H1 (cell line): ENCODE data around the gene RBP5. TPM values are rescaled to one million over a fixed set of nuclear protein-coding genes. Genes with fewer than 3 reads are reported as not detected.

ENCODE experiments used
- CTCF ChIA-PET: fragments of 300-600 bp; sonication (Branson Sonifier 250); formaldehyde crosslinking; loops from one replicate; lab custom pipeline; 2021; ENCODE audit not compliant: partially characterized antibody; lab: Charles Lee
- POLR2A ChIA-PET: fragments of 300-600 bp; sonication (Branson Sonifier 250); formaldehyde crosslinking; loops from one replicate; lab custom pipeline; 2021; ENCODE audit warnings: inconsistent platforms; ENCODE audit not compliant: partially characterized antibody; lab: Charles Lee
- DNase-seq, 2 experiments: peaks; one replicate each; pipeline versions ENCODE4 v3.0.0 to v3.0.0-alpha.2; 2010 to 2022; ENCODE audit warnings: low spot score in 2 of 2, low read depth in 1 of 2, mixed read lengths in 1 of 2
- FAIRE-seq: peaks from 2 replicates; lab custom pipeline; 2011; peaks lifted over from hg19 to GRCh38; lab: Jason Lieb, UNC
- H2AFZ ChIP-seq: 2 replicates; pipeline ENCODE4 v1.8.1; 2012; ENCODE audit warnings: low read length, inconsistent platforms
- H2AK5ac ChIP-seq: 2 replicates; pipeline ENCODE4 v1.6.1; 2013; ENCODE audit warnings: low read depth, low read length
- H2BK120ac ChIP-seq: replicated peaks from 2 replicates; pipeline ENCODE3; 2013; ENCODE audit warnings: low read depth, low read length, inconsistent platforms
- H2BK12ac ChIP-seq: 2 replicates; pipeline ENCODE4 v1.6.1; 2013; ENCODE audit warnings: low read depth, low read length
- H2BK15ac ChIP-seq: 2 replicates; pipeline ENCODE4 v1.6.1; 2013; ENCODE audit warnings: low read length
- H2BK20ac ChIP-seq: 2 replicates; pipeline ENCODE4 v1.6.1; 2013; ENCODE audit warnings: low read length
- H2BK5ac ChIP-seq: 2 replicates; pipeline ENCODE4 v1.6.1; 2013; ENCODE audit warnings: low read depth, low read length
- H3K14ac ChIP-seq: 2 replicates; pipeline ENCODE4 v1.6.1; 2013; ENCODE audit warnings: inconsistent platforms; ENCODE audit not compliant: insufficient read length
- H3K18ac ChIP-seq: 2 replicates; pipeline ENCODE4 v1.6.1; 2013; ENCODE audit warnings: low read length; ENCODE audit errors: extremely low read depth
- H3K23ac ChIP-seq: 2 replicates; pipeline ENCODE4 v1.6.1; 2013; ENCODE audit warnings: inconsistent platforms; ENCODE audit not compliant: insufficient read length
- H3K23me2 ChIP-seq: 2 replicates; pipeline ENCODE4 v1.6.1; 2013; ENCODE audit warnings: low read depth, low read length
- H3K27ac ChIP-seq: 2 replicates; pipeline ENCODE4 v1.6.1; 2011; ENCODE audit warnings: low read depth, low read length, inconsistent platforms
- H3K27me3 ChIP-seq, 4 experiments: replicated peaks in 1 of 4; 1 replicate in 1 of 4; 2 replicates in 3 of 4; pipeline versions ENCODE4 v1.6.1 to v1.8.1; 2011 to 2013; ENCODE audit warnings: low read length in 3 of 4, mild to moderate bottlenecking in 3 of 4, inconsistent platforms in 2 of 4, mixed read lengths in 2 of 4, moderate library complexity in 1 of 4; ENCODE audit not compliant: control insufficient read depth in 3 of 4, insufficient read depth in 3 of 4; ENCODE audit errors: extremely low read depth in 1 of 4
- H3K36me3 ChIP-seq, 4 experiments: 2 replicates each; pipeline versions ENCODE4 v1.6.1 to v1.8.1; 2011 to 2013; ENCODE audit warnings: mild to moderate bottlenecking in 4 of 4, low read length in 3 of 4, moderate library complexity in 2 of 4, control low read depth in 1 of 4, inconsistent platforms in 1 of 4; ENCODE audit not compliant: insufficient read depth in 4 of 4, control insufficient read depth in 2 of 4
- H3K4ac ChIP-seq: replicated peaks from 2 replicates; pipeline ENCODE3; 2013; ENCODE audit warnings: low read length, low read depth, mixed read lengths, inconsistent platforms; ENCODE audit not compliant: insufficient read length
- H3K4me1 ChIP-seq, 4 experiments: replicated peaks in 1 of 4; 1 replicate in 1 of 4; 2 replicates in 3 of 4; pipeline versions ENCODE4 v1.6.1 to v1.8.1; 2011 to 2013; ENCODE audit warnings: low read length in 3 of 4, inconsistent platforms in 2 of 4, mixed read lengths in 1 of 4; ENCODE audit not compliant: insufficient read depth in 4 of 4, control insufficient read depth in 3 of 4
- H3K4me2 ChIP-seq, 2 experiments: 2 replicates each; pipeline versions ENCODE4 v1.6.1 to v1.8.1; 2011 to 2013; ENCODE audit warnings: low read depth in 2 of 2, low read length in 2 of 2, control low read depth in 1 of 2, inconsistent platforms in 1 of 2, mild to moderate bottlenecking in 1 of 2; ENCODE audit not compliant: insufficient read depth in 1 of 2
- H3K4me3 ChIP-seq, 4 experiments: fragments of 200-600, 300-600 bp in 1 of 4; sonication (generic), shearing (Covaris generic), sonication (Bioruptor Twin) in 1 of 4; 2 replicates each; pipeline versions ENCODE4 v1.5.1 to v1.8.1; 2011 to 2016; ENCODE audit warnings: low read length in 4 of 4, low read depth in 3 of 4, control low read depth in 2 of 4, inconsistent platforms in 2 of 4, mild to moderate bottlenecking in 2 of 4, mixed read lengths in 1 of 4, moderate library complexity in 1 of 4; ENCODE audit not compliant: insufficient read depth in 2 of 4; ENCODE audit errors: extremely low read depth in 1 of 4
- H3K56ac ChIP-seq: replicated peaks from 2 replicates; pipeline ENCODE3; 2013; ENCODE audit warnings: low read depth, mild to moderate bottlenecking, mixed read lengths, low read length, inconsistent platforms; ENCODE audit not compliant: insufficient read length
- H3K79me1 ChIP-seq: 2 replicates; pipeline ENCODE4 v1.6.1; 2013; ENCODE audit warnings: low read depth, low read length, control low read depth
- H3K79me2 ChIP-seq, 2 experiments: 2 replicates each; pipeline versions ENCODE4 v1.6.1 to v1.8.1; 2012 to 2013; ENCODE audit warnings: low read length in 2 of 2, mild to moderate bottlenecking in 2 of 2, inconsistent platforms in 1 of 2; ENCODE audit not compliant: insufficient read depth in 2 of 2, control insufficient read depth in 1 of 2
- H3K9ac ChIP-seq, 4 experiments: replicated peaks in 1 of 4; 1 replicate in 1 of 4; 2 replicates in 3 of 4; pipeline versions ENCODE4 v1.6.1 to v1.8.1; 2011 to 2013; ENCODE audit warnings: low read depth in 3 of 4, low read length in 3 of 4, control low read depth in 2 of 4, mild to moderate bottlenecking in 2 of 4, moderate library complexity in 2 of 4, inconsistent platforms in 1 of 4; ENCODE audit errors: extremely low read depth in 1 of 4
- H3K9me3 ChIP-seq, 2 experiments: 2 replicates each; pipeline versions ENCODE4 v1.6.1 to v1.8.1; 2012 to 2013; ENCODE audit warnings: mild to moderate bottlenecking in 2 of 2, moderate library complexity in 2 of 2, control low read depth in 1 of 2, inconsistent platforms in 1 of 2, low read depth in 1 of 2, low read length in 1 of 2, mixed read lengths in 1 of 2; ENCODE audit not compliant: insufficient read depth in 2 of 2
- H4K20me1 ChIP-seq, 2 experiments: replicated peaks in 1 of 2; 2 replicates each; pipeline versions ENCODE3 to v1.8.1; 2011 to 2013; ENCODE audit warnings: inconsistent platforms in 2 of 2, low read length in 2 of 2, mild to moderate bottlenecking in 1 of 2; ENCODE audit not compliant: insufficient read depth in 2 of 2, control insufficient read depth in 1 of 2
- H4K5ac ChIP-seq: 2 replicates; pipeline ENCODE4 v1.6.1; 2013; ENCODE audit warnings: low read length, low read depth, mixed read lengths, inconsistent platforms; ENCODE audit not compliant: insufficient read length
- H4K8ac ChIP-seq: 2 replicates; pipeline ENCODE4 v1.8.0; 2013; ENCODE audit warnings: mild to moderate bottlenecking, moderate library complexity, low read length, inconsistent platforms; ENCODE audit not compliant: insufficient read depth; ENCODE audit errors: extremely low read depth
- H4K91ac ChIP-seq: replicated peaks from 2 replicates; pipeline ENCODE3; 2013; ENCODE audit warnings: low read length, mixed read lengths, inconsistent platforms; ENCODE audit not compliant: insufficient read length
- KDM5A ChIP-seq: fragments of 200-600 bp; IDR thresholded peaks from 2 replicates; pipeline ENCODE4 v1.7.1; 2012; ENCODE audit warnings: mild to moderate bottlenecking, low read length, inconsistent platforms, mixed read lengths
- MAFK ChIP-seq: IDR thresholded peaks from 2 replicates; pipeline ENCODE4 v1.6.1; 2012; ENCODE audit warnings: low read depth, mild to moderate bottlenecking, improper control_type of control experiment, low read length
- POLR2A ChIP-seq, 2 experiments: IDR thresholded peaks; 1 replicate in 1 of 2; 2 replicates in 1 of 2; pipeline ENCODE4 v1.6.1; 2011; ENCODE audit warnings: low read depth in 2 of 2, low read length in 2 of 2, mild to moderate bottlenecking in 2 of 2; ENCODE audit errors: control extremely low read depth in 1 of 2
- RBBP5 ChIP-seq: IDR thresholded peaks from 2 replicates; pipeline ENCODE4 v1.7.1; 2012; ENCODE audit warnings: low read depth, mild to moderate bottlenecking, inconsistent platforms, low read length, moderate library complexity, borderline replicate concordance
- SP1 ChIP-seq: IDR thresholded peaks from 2 replicates; pipeline ENCODE4 v1.6.1; 2011; ENCODE audit warnings: low read depth, low read length
- SP2 ChIP-seq: IDR thresholded peaks from 2 replicates; pipeline ENCODE4 v1.6.1; 2012; ENCODE audit warnings: mild to moderate bottlenecking, low read length, inconsistent platforms
- WGBS, 2 experiments: shearing (Covaris generic) in 1 of 2; methylation state at CpG; one replicate each; pipeline versions ENCODE4 v1.1.6 to v1.1.7; 2013 to 2015; ENCODE audit warnings: low lambda C conversion rate in 2 of 2, mixed read lengths in 2 of 2, inconsistent platforms in 1 of 2, low coverage in 1 of 2, missing lambda C conversion rate in 1 of 2; ENCODE audit not compliant: insufficient replicate concordance in 2 of 2, insufficient coverage in 1 of 2, insufficient read length in 1 of 2; ENCODE audit errors: extremely low coverage in 1 of 2, missing lambda C conversion rate in 1 of 2; 5-methylcytosine and 5-hydroxymethylcytosine counted together
- polyA plus RNA-seq, 7 experiments: library from polyadenylated mRNA; depleted of rRNA in 3 of 7; stranded (reverse) in 5 of 7; unstranded in 2 of 7; fragments of >200 nt in 5 of 7; fragments of 200-250 nt in 2 of 7; gene quantifications; 1 replicate in 5 of 7; 2 replicates in 1 of 7; 4 replicates in 1 of 7; pipeline versions ENCODE4 v1.2.1 to v1.2.3, GENCODE V29; 2011 to 2013; ENCODE audit warnings: missing spikeins in 2 of 7, mixed read lengths in 2 of 7
- total RNA-seq: library from RNA; stranded (reverse); fragmentation: NEBNext Ultra II Directional; extraction: Animal tissue kit (Norgen Biotek cat#: 25700); gene quantifications from 2 replicates; pipeline ENCODE4 v1.2.1, GENCODE V29; 2021
- TF ChIP-seq, protein P1 (sequence below): IDR thresholded peaks from 2 replicates; pipeline ENCODE4 v1.6.1; 2012; ENCODE audit warnings: low read length, inconsistent platforms
- TF ChIP-seq, protein P2 (sequence below): IDR thresholded peaks from 2 replicates; pipeline ENCODE4 v1.6.1; 2011; ENCODE audit warnings: low read depth, mild to moderate bottlenecking, low read length; ENCODE audit not compliant: insufficient read depth
- TF ChIP-seq, protein P3 (sequence below): IDR thresholded peaks from 2 replicates; pipeline ENCODE4 v1.6.1; 2011; ENCODE audit warnings: low read length, improper control_type of control experiment

Gene RBP5
- total and polyA plus RNA-seq, 2 of the 8 experiments (the other 6 are each of a cell fraction or from before 2014, with no cell fraction given): 1.2 to 1.9 TPM

DNA sequence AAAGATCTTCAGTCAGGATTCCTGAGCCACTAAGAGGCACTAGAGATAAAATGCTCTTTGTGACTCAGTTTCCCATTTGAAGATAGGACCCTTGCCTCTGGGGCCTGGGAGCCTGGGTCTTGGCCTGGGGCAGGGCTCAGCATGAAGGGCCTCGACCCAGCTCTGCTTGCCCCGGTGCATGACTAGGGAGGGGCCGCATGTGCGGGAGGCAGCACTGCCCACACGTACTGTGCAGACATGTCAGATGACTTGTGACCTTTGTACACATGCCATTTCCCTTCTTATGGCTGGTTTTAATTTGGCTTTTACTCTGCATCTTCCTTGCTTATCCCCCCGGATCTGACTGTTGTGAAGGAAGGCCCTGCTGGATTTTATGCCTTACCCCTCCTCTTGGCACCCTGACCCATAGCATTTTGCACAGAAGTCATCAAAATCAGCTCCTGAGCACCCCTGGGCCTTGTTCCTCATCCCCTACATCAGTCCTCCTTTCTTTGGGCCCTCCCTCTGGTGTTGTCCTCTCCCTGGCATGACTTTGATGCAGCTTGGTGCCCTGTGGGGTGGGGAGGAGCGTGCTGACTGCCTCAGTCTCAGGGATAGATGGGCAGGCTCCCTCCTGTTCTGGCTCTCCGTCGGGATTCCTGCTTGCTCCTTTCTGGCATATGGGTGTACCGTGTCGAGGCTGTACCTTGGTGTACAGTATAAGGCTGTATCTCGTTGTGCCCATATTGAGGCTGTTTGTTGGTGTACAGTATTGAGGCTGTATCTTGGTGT, 5.9 kb upstream of the RBP5 start:
- DNase-seq: no peak
- Histone ChIP-seq H4K91ac (no peak overlapping the region), H3K27me3 (peaks cover 0 to 1% (median 0%) of the 10 kb centered on the region in 4 experiments; a peak in 2 of 7 replicates), H2BK12ac (no peak overlapping the region), H3K9me3 (no peaks in the 10 kb centered on the region), H3K79me2 (no peaks in the 10 kb centered on the region), H3K14ac (no peak overlapping the region), H3K9ac (no peak overlapping the region), H3K36me3 (peaks cover 4 to 20% (median 9%) of the 10 kb centered on the region in 4 experiments; a peak in 7 of 8 replicates), H3K56ac (no peak overlapping the region), H2BK20ac (no peak overlapping the region), H3K23ac (no peak overlapping the region), H2BK120ac (no peak overlapping the region), H4K20me1 (peaks cover 0 to 3% of the 10 kb centered on the region in 2 experiments), H3K4ac (no peak overlapping the region), H3K79me1 (peaks cover 2% of the 10 kb centered on the region; the same call in 1 of the 2 replicates), H3K18ac (no peak overlapping the region), H2BK5ac (no peak overlapping the region), H2BK15ac (no peak overlapping the region), H3K4me1 (peaks cover 0 to 7% (median 2%) of the 10 kb centered on the region in 4 experiments; a peak in 5 of 7 replicates), H2AK5ac (no peak overlapping the region), H3K4me3 (no peak overlapping the region), H3K4me2 (no peak overlapping the region), H4K8ac (no peak overlapping the region), H3K23me2 (peaks cover 16% of the 10 kb centered on the region), H2AFZ (no peak overlapping the region), H3K27ac (no peak overlapping the region), H4K5ac (no peak overlapping the region)
- WGBS, 2 experiments: 85% methylated on average over 12 of the region's 12 CpGs; no CpG with 5 or more reads in 1 of the 2 experiments
- POLR2A ChIA-PET: interaction anchor here (1.3 to 1.7 kb wide), 2 partner anchors 27 to 44 kb away, joined by 3 to 5 read pairs; no protein-coding TSS in a partner anchor
- FAIRE-seq: no peak
- CTCF ChIA-PET: interaction anchor here (2.5 kb wide), 1 partner anchor 10 kb away, joined by 14 read pairs; no protein-coding TSS in a partner anchor
- TF ChIP-seq SP2: no peak
- no peak for TF ChIP-seq RBBP5
- no peak for TF ChIP-seq MAFK
- no peak for TF ChIP-seq SP1
- TF ChIP-seq, protein P1, sequence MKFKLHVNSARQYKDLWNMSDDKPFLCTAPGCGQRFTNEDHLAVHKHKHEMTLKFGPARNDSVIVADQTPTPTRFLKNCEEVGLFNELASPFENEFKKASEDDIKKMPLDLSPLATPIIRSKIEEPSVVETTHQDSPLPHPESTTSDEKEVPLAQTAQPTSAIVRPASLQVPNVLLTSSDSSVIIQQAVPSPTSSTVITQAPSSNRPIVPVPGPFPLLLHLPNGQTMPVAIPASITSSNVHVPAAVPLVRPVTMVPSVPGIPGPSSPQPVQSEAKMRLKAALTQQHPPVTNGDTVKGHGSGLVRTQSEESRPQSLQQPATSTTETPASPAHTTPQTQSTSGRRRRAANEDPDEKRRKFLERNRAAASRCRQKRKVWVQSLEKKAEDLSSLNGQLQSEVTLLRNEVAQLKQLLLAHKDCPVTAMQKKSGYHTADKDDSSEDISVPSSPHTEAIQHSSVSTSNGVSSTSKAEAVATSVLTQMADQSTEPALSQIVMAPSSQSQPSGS: no peak
- TF ChIP-seq, protein P2, sequence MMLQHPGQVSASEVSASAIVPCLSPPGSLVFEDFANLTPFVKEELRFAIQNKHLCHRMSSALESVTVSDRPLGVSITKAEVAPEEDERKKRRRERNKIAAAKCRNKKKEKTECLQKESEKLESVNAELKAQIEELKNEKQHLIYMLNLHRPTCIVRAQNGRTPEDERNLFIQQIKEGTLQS: no peak
- no peak for TF ChIP-seq KDM5A
- TF ChIP-seq, protein P3, sequence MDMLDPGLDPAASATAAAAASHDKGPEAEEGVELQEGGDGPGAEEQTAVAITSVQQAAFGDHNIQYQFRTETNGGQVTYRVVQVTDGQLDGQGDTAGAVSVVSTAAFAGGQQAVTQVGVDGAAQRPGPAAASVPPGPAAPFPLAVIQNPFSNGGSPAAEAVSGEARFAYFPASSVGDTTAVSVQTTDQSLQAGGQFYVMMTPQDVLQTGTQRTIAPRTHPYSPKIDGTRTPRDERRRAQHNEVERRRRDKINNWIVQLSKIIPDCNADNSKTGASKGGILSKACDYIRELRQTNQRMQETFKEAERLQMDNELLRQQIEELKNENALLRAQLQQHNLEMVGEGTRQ: no peak
- no peak for TF ChIP-seq POLR2A (IDR thresholded peaks at IDR 0.05; ENCODE audit: control extremely low read depth in 1 of 2, low read depth in 2 of 2, low read length in 2 of 2)
